ENCODE measurements around the gene MTA3. TPM values are rescaled to one million over a fixed set of nuclear protein-coding genes. Genes with fewer than 3 reads are reported as not detected.

Gene MTA3
- total RNA-seq, 1 donor from 2014 or later = 105 TPM

- Mint-ChIP-seq H3K4me1 (ENCODE audit: unreplicated experiment) (no peaks in the 10 kb centered on the region), H3K36me3 (ENCODE audit: low read depth, unreplicated experiment) (peaks cover 61% of the 10 kb centered on the region), H3K4me3 (ENCODE audit: unreplicated experiment) (no peak overlapping the region), H3K27ac (ENCODE audit: unreplicated experiment) (no peak overlapping the region), H3K9me3 (ENCODE audit: unreplicated experiment) (no peaks in the 10 kb centered on the region), H3K27me3 (ENCODE audit: unreplicated experiment) (no peaks in the 10 kb centered on the region)
- no peak for TF ChIP-seq CTCF (IDR thresholded peaks at IDR 0.05; ENCODE audit: unreplicated experiment)
- DNase-seq (ENCODE audit: low spot score) = no peak
Observed at GRCh38 chr2:42741140-42741539, 172.7 kb downstream of the MTA3 start.

GRCh38 chr2:42742740-42743658 lies 174.6 kb downstream of the MTA3 start:
- no peak for DNase-seq (ENCODE audit: low spot score)
- Mint-ChIP-seq H3K36me3 (ENCODE audit: low read depth, unreplicated experiment) (peaks cover 48% of the 10 kb centered on the region), H3K9me3 (ENCODE audit: unreplicated experiment) (no peaks in the 10 kb centered on the region), H3K4me1 (ENCODE audit: unreplicated experiment) (no peaks in the 10 kb centered on the region), H3K4me3 (ENCODE audit: unreplicated experiment) (no peak overlapping the region), H3K27me3 (ENCODE audit: unreplicated experiment) (peaks cover 2% of the 10 kb centered on the region), H3K27ac (ENCODE audit: unreplicated experiment) (no peak overlapping the region)
- TF ChIP-seq CTCF (IDR thresholded peaks at IDR 0.05; ENCODE audit: unreplicated experiment) = no peak

GRCh38 chr2:42743659-42743990 lies 175.2 kb downstream of the MTA3 start:
- H3K9me3 Mint-ChIP-seq (ENCODE audit: unreplicated experiment) = no peaks in the 10 kb centered on the region
- H3K36me3 Mint-ChIP-seq (ENCODE audit: low read depth, unreplicated experiment) = peaks cover 41% of the 10 kb centered on the region
- no peaks in the 10 kb centered on the region for H3K4me1 Mint-ChIP-seq (ENCODE audit: unreplicated experiment)
- H3K4me3 Mint-ChIP-seq (ENCODE audit: unreplicated experiment) = no peak overlapping the region
- DNase-seq (ENCODE audit: low spot score) = no peak
- H3K27ac Mint-ChIP-seq (ENCODE audit: unreplicated experiment) = no peak overlapping the region
- no peak for TF ChIP-seq CTCF (IDR thresholded peaks at IDR 0.05; ENCODE audit: unreplicated experiment)
- peaks cover 2% of the 10 kb centered on the region for H3K27me3 Mint-ChIP-seq (ENCODE audit: unreplicated experiment)

GRCh38 chr2:42744545-42745082 lies 176.2 kb downstream of the MTA3 start:
- no peak for TF ChIP-seq CTCF (IDR thresholded peaks at IDR 0.05; ENCODE audit: unreplicated experiment)
- DNase-seq (ENCODE audit: low spot score) = no peak
- no peak overlapping the region for H3K4me3 Mint-ChIP-seq (ENCODE audit: unreplicated experiment)
- H3K27me3 Mint-ChIP-seq (ENCODE audit: unreplicated experiment) = peaks cover 2% of the 10 kb centered on the region
- H3K4me1 Mint-ChIP-seq (ENCODE audit: unreplicated experiment) = no peaks in the 10 kb centered on the region
- no peaks in the 10 kb centered on the region for H3K9me3 Mint-ChIP-seq (ENCODE audit: unreplicated experiment)
- no peak overlapping the region for H3K27ac Mint-ChIP-seq (ENCODE audit: unreplicated experiment)
- peaks cover 33% of the 10 kb centered on the region for H3K36me3 Mint-ChIP-seq (ENCODE audit: low read depth, unreplicated experiment)

GRCh38 chr2:42747422-42747821 lies 179.0 kb downstream of the MTA3 start:
- DNase-seq (ENCODE audit: low spot score) = no peak
- Mint-ChIP-seq H3K27me3 (ENCODE audit: unreplicated experiment) (peaks cover 2% of the 10 kb centered on the region), H3K4me3 (ENCODE audit: unreplicated experiment) (no peak overlapping the region), H3K27ac (ENCODE audit: unreplicated experiment) (no peak overlapping the region), H3K9me3 (ENCODE audit: unreplicated experiment) (no peaks in the 10 kb centered on the region), H3K4me1 (ENCODE audit: unreplicated experiment) (no peaks in the 10 kb centered on the region), H3K36me3 (ENCODE audit: low read depth, unreplicated experiment) (peaks cover 30% of the 10 kb centered on the region)
- TF ChIP-seq CTCF (IDR thresholded peaks at IDR 0.05; ENCODE audit: unreplicated experiment) = no peak
